Measurements from ENCODE around the gene CREB3L2. TPM values are rescaled to one million over a fixed set of nuclear protein-coding genes. Genes with fewer than 3 reads are reported as not detected.

The CREB3L2 gene
- total and polyA plus RNA-seq, 2 of the 4 experiments (the other 2 are of a cell fraction) = 42.3 to 57.9 TPM

GRCh38 chr7:137948083-137948844 is 53.6 kb downstream of the CREB3L2 start:
- H2AK9ac ChIP-seq (replicated peaks; ENCODE audit: low read depth, low read length, poor library complexity) = no peak overlapping the region
- H3K79me1 ChIP-seq (ENCODE audit: low read depth in 1 of 2, low read length in 2 of 2) = peaks cover 42 to 84% of the 10 kb centered on the region in 2 experiments
- H4K5ac ChIP-seq (ENCODE audit: low read depth, low read length) = no peak overlapping the region; the same call in 1 of the 2 replicates
- H2BK120ac ChIP-seq (ENCODE audit: low read depth, low read length) = no peak overlapping the region
- H3K56ac ChIP-seq (ENCODE audit: extremely low read depth, insufficient read depth, low read length) = no peak overlapping the region
- DNase-seq (no peak), ATAC-seq (ENCODE audit: low read depth) (no peak)
- intact Hi-C loops (cut with micrococcal nuclease) (no loop called here), in situ Hi-C loops (cut with MboI; ENCODE audit: low sequenced_read_pairs) (no loop called here), dilution Hi-C loops (cut with HindIII; ENCODE audit: low sequenced_read_pairs, unreplicated experiment) (no loop called here)
- H3K9me1 ChIP-seq (ENCODE audit: insufficient read depth, low read length) = peaks cover 15% of the 10 kb centered on the region
- H2BK5ac ChIP-seq (ENCODE audit: low read depth, low read length, poor library complexity, severe bottlenecking) = no peak overlapping the region
- H3K27ac ChIP-seq (ENCODE audit: insufficient read depth, low read length) = no peak overlapping the region
- peaks cover 63% of the 10 kb centered on the region for H4K20me1 ChIP-seq (ENCODE audit: insufficient read depth, low read length)
- WGBS, 2 experiments (ENCODE audit: extremely low coverage in 2 of 2, insufficient read length in 1 of 2) = no CpG with 5 or more reads among the region's 5 CpGs
- POLR2A ChIA-PET (ENCODE audit: unreplicated experiment) = no interaction called here
- TF ChIP-seq RFX5 (IDR thresholded peaks at IDR 0.05; ENCODE audit: low read depth, low read length) (no peak), MAZ (IDR thresholded peaks at IDR 0.05; ENCODE audit: borderline replicate concordance, low read depth, low read length) (no peak), CHD1 (IDR thresholded peaks at IDR 0.05; ENCODE audit: low read depth, low read length) (no peak), ELK1 (IDR thresholded peaks at IDR 0.05; ENCODE audit: borderline replicate concordance, low read depth, low read length) (no peak), SMC3 (IDR thresholded peaks at IDR 0.05; ENCODE audit: low read depth, low read length) (no peak), CTCF (conservative IDR thresholded peaks at IDR 0.05; ENCODE audit: low read depth, low read length) (no peak), MAFK (IDR thresholded peaks at IDR 0.05; ENCODE audit: low read depth, low read length) (no peak), USF2 (IDR thresholded peaks at IDR 0.05; ENCODE audit: low read depth, low read length) (no peak), MXI1 (IDR thresholded peaks at IDR 0.05; ENCODE audit: borderline replicate concordance, low read depth, low read length) (no peak)
- no peak overlapping the region for H2BK20ac ChIP-seq (ENCODE audit: low read depth, low read length)
- no peak overlapping the region for H3K9ac ChIP-seq (ENCODE audit: low read depth, low read length)
- no peaks in the 10 kb centered on the region for H3K9me3 ChIP-seq (ENCODE audit: control insufficient read depth, insufficient read depth, low read length)
- H3K4me2 ChIP-seq (ENCODE audit: low read depth, low read length) = no peak overlapping the region
- peak overlapping the region; percentile 12; the same call in 1 of the 2 replicates for H3K18ac ChIP-seq (ENCODE audit: low read depth, low read length)
- peaks cover 14% of the 10 kb centered on the region for H3K4me1 ChIP-seq (ENCODE audit: control insufficient read depth, insufficient read depth, low read length)
- no TSS peak for BruUV-seq (replicated peaks)
- no peak overlapping the region for H3K4ac ChIP-seq (ENCODE audit: low read depth, low read length)
- no peak overlapping the region for H3K23ac ChIP-seq (ENCODE audit: low read depth, low read length)
- no peak overlapping the region for H2AFZ ChIP-seq (replicated peaks; ENCODE audit: low read length, poor library complexity)
- no peak overlapping the region for H4K8ac ChIP-seq (ENCODE audit: low read depth in 2 of 2, low read length in 2 of 2)
- H2BK15ac ChIP-seq (ENCODE audit: low read depth, low read length) = no peak overlapping the region
- CTCF ChIA-PET = no interaction called here
- no peak overlapping the region for H4K91ac ChIP-seq (ENCODE audit: insufficient read depth, low read depth, low read length)
- H3K36me3 ChIP-seq (ENCODE audit: control insufficient read depth, insufficient read depth, low read length) = peaks cover 3% of the 10 kb centered on the region
- H3K27me3 ChIP-seq (ENCODE audit: control insufficient read depth, insufficient read depth, low read length) = no peaks in the 10 kb centered on the region
- H3K14ac ChIP-seq (replicated peaks; ENCODE audit: low read depth, low read length) = no peak overlapping the region
- 0 out of 2 replicates have a peak overlapping the region, but pooled peaks have one; percentile 8 for H2AK5ac ChIP-seq (ENCODE audit: low read depth, low read length)
- H3K4me3 ChIP-seq (ENCODE audit: insufficient read depth, low read depth, low read length) = no peak overlapping the region
